Tongue (tissue), 2 donors: Measurements from ENCODE around the gene C19orf81. TPM values are rescaled to one million over a fixed set of nuclear protein-coding genes. Genes with fewer than 3 reads are reported as not detected.

Experiments used
- DNase-seq: peaks from one replicate; pipeline ENCODE4 v3.0.0-alpha.2; 2015
- total RNA-seq: library from RNA; depleted of rRNA; stranded (reverse); fragments of >200 nt; gene quantifications from one replicate; pipeline ENCODE4 v1.2.3, GENCODE V29; 2014

C19orf81 gene
- total RNA-seq, 1 donor from 2014 or later: not detected

- DNase-seq: no peak
These were observed 19.4 kb upstream of the C19orf81 start for GRCh38 chr19:50629801-50630200.

- no peak for DNase-seq
These were observed 17.0 kb upstream of the C19orf81 start for GRCh38 chr19:50632151-50632835.

GRCh38 chr19:50633359-50633758 is 15.9 kb upstream of the C19orf81 start:
- no peak for DNase-seq

- no peak for DNase-seq
These were observed 15.3 kb upstream of the C19orf81 start for GRCh38 chr19:50633973-50634372.

GRCh38 chr19:50636317-50637085 is 12.7 kb upstream of the C19orf81 start:
- no peak for DNase-seq

GRCh38 chr19:50638600-50638999 is 10.6 kb upstream of the C19orf81 start:
- no peak for DNase-seq

- peak; percentile 56 for DNase-seq
These were observed 9.8 kb upstream of the C19orf81 start, which contains the start of gene SYT3 for GRCh38 chr19:50639121-50640112. Gene SYT3, minus strand, starts transcription at chr19:50639881. Its CDS starts 2,470 bp downstream, at chr19:50637411.

- no peak for DNase-seq
These were observed 8.9 kb upstream of the C19orf81 start for GRCh38 chr19:50640368-50640767.

GRCh38 chr19:50644315-50644915 is 4.8 kb upstream of the C19orf81 start:
- DNase-seq: no peak

- no peak for DNase-seq
These were observed 4.1 kb upstream of the C19orf81 start for GRCh38 chr19:50645107-50645506.

- DNase-seq: no peak
These were observed 3.0 kb upstream of the C19orf81 start for GRCh38 chr19:50646074-50646807.

- no peak for DNase-seq
These were observed 1.2 kb upstream of the C19orf81 start for GRCh38 chr19:50647879-50648615.

- no peak for DNase-seq
These were observed 586 bp upstream of the C19orf81 start for GRCh38 chr19:50648659-50649058.

GRCh38 chr19:50651174-50651573 is 1.9 kb downstream of the C19orf81 start:
- DNase-seq: no peak

GRCh38 chr19:50652722-50653121 is 3.5 kb downstream of the C19orf81 start:
- DNase-seq: no peak

GRCh38 chr19:50654882-50655281 is 5.6 kb downstream of the C19orf81 start:
- no peak for DNase-seq

GRCh38 chr19:50657222-50657669 is 8.0 kb downstream of the C19orf81 start:
- DNase-seq: no peak

- peak; percentile 93 for DNase-seq
These were observed 8.6 kb downstream of the C19orf81 start for GRCh38 chr19:50657712-50658440.

- DNase-seq: peak; percentile 80
These were observed 9.4 kb downstream of the C19orf81 start for GRCh38 chr19:50658441-50659317.
